ENCODE measurements around the gene EVI5. TPM values are rescaled to one million over a fixed set of nuclear protein-coding genes. Genes with fewer than 3 reads are reported as not detected.

The EVI5 gene
- total RNA-seq, 1 experiment from 2014 or later: 23.2 TPM

DNA sequence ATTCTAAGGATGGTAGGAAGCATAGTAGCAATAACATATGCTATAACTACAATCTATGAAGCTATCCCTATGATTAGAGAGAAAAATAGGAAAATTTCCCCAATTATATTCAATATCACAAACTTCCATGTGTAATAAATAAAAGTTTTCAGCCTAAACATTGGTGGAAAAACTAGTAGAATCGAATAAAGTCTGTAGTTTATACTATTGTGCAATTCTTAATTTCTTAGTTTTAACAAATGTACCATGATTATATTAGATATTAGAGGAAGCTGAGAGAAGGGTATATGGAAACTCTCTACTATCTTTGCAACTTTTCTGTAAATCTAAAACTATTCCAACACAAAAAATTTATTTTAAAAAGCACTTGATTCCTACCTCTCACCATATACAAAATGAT, 284.4 kb downstream of the EVI5 start:
- ChIA-PET POLR2A (interaction anchor here (0.7 kb wide), 1 partner anchor 105 kb away, joined by 3 read pairs; no protein-coding TSS in a partner anchor), CTCF (interaction anchor here (0.6 kb wide), 1 partner anchor 190 kb away, joined by 3 read pairs; no protein-coding TSS in a partner anchor)
- intact Hi-C loops (cut with micrococcal nuclease): no loop called here
- H3K9me3 Mint-ChIP-seq (ENCODE audit: unreplicated experiment): no peaks in the 10 kb centered on the region
- no peak overlapping the region for H3K27ac Mint-ChIP-seq (ENCODE audit: low read depth, unreplicated experiment)
- no peak overlapping the region for H3K4me3 Mint-ChIP-seq (ENCODE audit: unreplicated experiment)
- TF ChIP-seq, protein P1, sequence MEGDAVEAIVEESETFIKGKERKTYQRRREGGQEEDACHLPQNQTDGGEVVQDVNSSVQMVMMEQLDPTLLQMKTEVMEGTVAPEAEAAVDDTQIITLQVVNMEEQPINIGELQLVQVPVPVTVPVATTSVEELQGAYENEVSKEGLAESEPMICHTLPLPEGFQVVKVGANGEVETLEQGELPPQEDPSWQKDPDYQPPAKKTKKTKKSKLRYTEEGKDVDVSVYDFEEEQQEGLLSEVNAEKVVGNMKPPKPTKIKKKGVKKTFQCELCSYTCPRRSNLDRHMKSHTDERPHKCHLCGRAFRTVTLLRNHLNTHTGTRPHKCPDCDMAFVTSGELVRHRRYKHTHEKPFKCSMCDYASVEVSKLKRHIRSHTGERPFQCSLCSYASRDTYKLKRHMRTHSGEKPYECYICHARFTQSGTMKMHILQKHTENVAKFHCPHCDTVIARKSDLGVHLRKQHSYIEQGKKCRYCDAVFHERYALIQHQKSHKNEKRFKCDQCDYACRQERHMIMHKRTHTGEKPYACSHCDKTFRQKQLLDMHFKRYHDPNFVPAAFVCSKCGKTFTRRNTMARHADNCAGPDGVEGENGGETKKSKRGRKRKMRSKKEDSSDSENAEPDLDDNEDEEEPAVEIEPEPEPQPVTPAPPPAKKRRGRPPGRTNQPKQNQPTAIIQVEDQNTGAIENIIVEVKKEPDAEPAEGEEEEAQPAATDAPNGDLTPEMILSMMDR (IDR thresholded peaks at IDR 0.05; ENCODE audit: unreplicated experiment): no peak
- no peak for DNase-seq (ENCODE audit: unreplicated experiment)
- H3K36me3 Mint-ChIP-seq (ENCODE audit: insufficient read depth, unreplicated experiment): no peaks in the 10 kb centered on the region
- no peaks in the 10 kb centered on the region for H3K27me3 Mint-ChIP-seq (ENCODE audit: insufficient read depth, unreplicated experiment)
- no TSS peak for BruUV-seq (replicated peaks)
- H3K4me1 Mint-ChIP-seq (ENCODE audit: insufficient read depth, unreplicated experiment): no peaks in the 10 kb centered on the region

DNA sequence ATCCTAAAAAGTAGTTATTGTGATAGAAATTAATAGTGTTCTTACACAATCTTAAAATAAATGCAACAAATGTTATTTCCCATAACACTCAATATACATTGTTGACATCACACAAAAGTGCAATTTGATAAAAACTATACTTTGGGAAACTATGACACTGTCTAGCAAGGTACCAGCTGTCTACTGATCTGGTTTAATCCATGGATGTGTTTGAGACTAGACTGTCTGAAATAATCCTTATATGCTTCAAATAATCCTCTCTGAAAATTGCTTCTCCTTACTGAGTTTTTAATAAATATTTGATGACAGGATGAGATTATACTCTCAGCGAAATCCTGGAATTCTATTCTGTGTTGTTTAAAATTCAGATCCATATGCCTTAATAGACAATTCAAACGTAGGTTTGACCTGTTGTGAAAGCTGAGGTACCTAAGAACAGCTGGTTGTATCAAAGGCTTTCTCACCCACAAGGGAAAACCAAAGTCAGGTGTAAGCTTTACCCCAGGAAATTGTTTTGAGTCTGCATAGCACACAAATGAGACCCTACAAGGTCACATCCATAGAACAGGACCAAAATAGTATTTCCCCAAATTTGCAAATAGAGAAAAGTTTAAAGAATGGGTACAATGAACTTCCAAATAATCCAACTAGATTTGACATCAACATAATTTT, 289.4 kb downstream of the EVI5 start:
- H3K9me3 Mint-ChIP-seq (ENCODE audit: unreplicated experiment): no peaks in the 10 kb centered on the region
- POLR2A ChIA-PET: no interaction called here
- TF ChIP-seq, protein P1 (IDR thresholded peaks at IDR 0.05; ENCODE audit: unreplicated experiment): no peak
- H3K4me1 Mint-ChIP-seq (ENCODE audit: insufficient read depth, unreplicated experiment): no peaks in the 10 kb centered on the region
- no peak for DNase-seq (ENCODE audit: unreplicated experiment)
- H3K27me3 Mint-ChIP-seq (ENCODE audit: insufficient read depth, unreplicated experiment): no peaks in the 10 kb centered on the region
- H3K27ac Mint-ChIP-seq (ENCODE audit: low read depth, unreplicated experiment): no peak overlapping the region
- CTCF ChIA-PET: no interaction called here
- intact Hi-C loops (cut with micrococcal nuclease): no loop called here
- no peak overlapping the region for H3K4me3 Mint-ChIP-seq (ENCODE audit: unreplicated experiment)
- no peaks in the 10 kb centered on the region for H3K36me3 Mint-ChIP-seq (ENCODE audit: insufficient read depth, unreplicated experiment)
- BruUV-seq (replicated peaks): no TSS peak

GRCh38 chr1:92494485-92495141, 290.3 kb downstream of the EVI5 start:
- Mint-ChIP-seq H3K9me3 (ENCODE audit: unreplicated experiment) (no peaks in the 10 kb centered on the region), H3K27ac (ENCODE audit: low read depth, unreplicated experiment) (no peak overlapping the region), H3K4me1 (ENCODE audit: insufficient read depth, unreplicated experiment) (no peaks in the 10 kb centered on the region), H3K36me3 (ENCODE audit: insufficient read depth, unreplicated experiment) (no peaks in the 10 kb centered on the region), H3K4me3 (ENCODE audit: unreplicated experiment) (no peak overlapping the region), H3K27me3 (ENCODE audit: insufficient read depth, unreplicated experiment) (no peaks in the 10 kb centered on the region)
- no peak for DNase-seq (ENCODE audit: unreplicated experiment)
- intact Hi-C loops (cut with micrococcal nuclease): no loop called here
- ChIA-PET CTCF (no interaction called here), POLR2A (interaction anchor here (0.7 kb wide), 1 partner anchor 9 kb away, joined by 5 read pairs; no protein-coding TSS in a partner anchor)
- TF ChIP-seq, protein P1 (IDR thresholded peaks at IDR 0.05; ENCODE audit: unreplicated experiment): no peak
- no TSS peak for BruUV-seq (replicated peaks)

- ChIA-PET POLR2A (no interaction called here), CTCF (no interaction called here)
- intact Hi-C loops (cut with micrococcal nuclease): no loop called here
- no peaks in the 10 kb centered on the region for H3K36me3 Mint-ChIP-seq (ENCODE audit: insufficient read depth, unreplicated experiment)
- DNase-seq (ENCODE audit: unreplicated experiment): no peak
- H3K27ac Mint-ChIP-seq (ENCODE audit: low read depth, unreplicated experiment): no peak overlapping the region
- H3K27me3 Mint-ChIP-seq (ENCODE audit: insufficient read depth, unreplicated experiment): no peaks in the 10 kb centered on the region
- no peaks in the 10 kb centered on the region for H3K4me1 Mint-ChIP-seq (ENCODE audit: insufficient read depth, unreplicated experiment)
- H3K9me3 Mint-ChIP-seq (ENCODE audit: unreplicated experiment): no peaks in the 10 kb centered on the region
- TF ChIP-seq, protein P1 (IDR thresholded peaks at IDR 0.05; ENCODE audit: unreplicated experiment): no peak
- no peak overlapping the region for H3K4me3 Mint-ChIP-seq (ENCODE audit: unreplicated experiment)
- no TSS peak for BruUV-seq (replicated peaks)
These were observed 291.8 kb downstream of the EVI5 start for GRCh38 chr1:92493139-92493538.
